HEK293T (cell line): ENCODE measurements around the gene LOXL4.

Experiments used
- CTBP1 ChIP-seq: fragments of 450-650 bp; IDR thresholded peaks from 2 replicates; pipeline ENCODE4 v1.6.1; 2016; ENCODE audit warnings: borderline replicate concordance
- FOXA1 ChIP-seq: fragments of 450-650 bp; IDR thresholded peaks from 2 replicates; pipeline ENCODE4 v1.6.1; 2016; ENCODE audit warnings: mild to moderate bottlenecking
- LEF1 ChIP-seq: fragments of 450-650 bp; IDR thresholded peaks from 2 replicates; pipeline ENCODE4 v1.6.1; 2017; ENCODE audit warnings: mild to moderate bottlenecking, borderline replicate concordance
- NFRKB ChIP-seq: fragments of 450-650 bp; IDR thresholded peaks from 2 replicates; pipeline ENCODE4 v1.6.1; 2016; ENCODE audit warnings: mild to moderate bottlenecking, moderate library complexity
- SP1 ChIP-seq: fragments of 450-650 bp; IDR thresholded peaks from 2 replicates; pipeline ENCODE4 v1.6.1; 2017
- TF ChIP-seq, protein P1 (sequence below): fragments of 450-650 bp; IDR thresholded peaks from 2 replicates; pipeline ENCODE4 v1.6.1; 2016

DNA sequence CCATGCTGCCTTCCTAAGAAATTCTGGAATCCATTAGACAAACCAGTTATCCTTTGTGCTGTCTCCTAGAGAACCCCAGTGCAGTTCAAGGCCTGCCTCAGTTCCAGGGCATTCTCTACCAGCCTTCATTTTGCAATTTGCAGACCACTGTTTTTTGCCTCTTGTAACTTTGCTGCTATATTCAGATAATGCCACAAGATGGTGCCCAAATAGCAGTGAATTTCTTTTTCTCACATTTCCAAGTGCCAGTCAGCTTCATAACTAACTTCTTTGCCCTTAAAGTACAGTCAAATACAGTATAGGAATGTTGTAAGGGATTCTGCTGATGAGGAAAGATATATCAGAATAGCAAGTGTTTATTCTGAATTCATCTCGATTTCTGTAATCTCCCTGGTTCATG, 25.2 kb downstream of the LOXL4 start:
- TF ChIP-seq CTBP1 (no peak), SP1 (no peak), FOXA1 (no peak), LEF1 (no peak), NFRKB (no peak)
- TF ChIP-seq, protein P1, sequence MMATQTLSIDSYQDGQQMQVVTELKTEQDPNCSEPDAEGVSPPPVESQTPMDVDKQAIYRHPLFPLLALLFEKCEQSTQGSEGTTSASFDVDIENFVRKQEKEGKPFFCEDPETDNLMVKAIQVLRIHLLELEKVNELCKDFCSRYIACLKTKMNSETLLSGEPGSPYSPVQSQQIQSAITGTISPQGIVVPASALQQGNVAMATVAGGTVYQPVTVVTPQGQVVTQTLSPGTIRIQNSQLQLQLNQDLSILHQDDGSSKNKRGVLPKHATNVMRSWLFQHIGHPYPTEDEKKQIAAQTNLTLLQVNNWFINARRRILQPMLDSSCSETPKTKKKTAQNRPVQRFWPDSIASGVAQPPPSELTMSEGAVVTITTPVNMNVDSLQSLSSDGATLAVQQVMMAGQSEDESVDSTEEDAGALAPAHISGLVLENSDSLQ: no peak
